HepG2 (cell line): Measurements from ENCODE around the gene CHPF. TPM values are rescaled to one million over a fixed set of nuclear protein-coding genes. Genes with fewer than 3 reads are reported as not detected.

ENCODE experiments used
- FOXJ3 ChIP-seq: sonication (generic); formaldehyde crosslinking; IDR thresholded peaks from 2 replicates; pipeline ENCODE4 v1.4.0; 2020; ENCODE audit warnings: missing genetic modification reagents, mild to moderate bottlenecking, borderline replicate concordance
- HCFC1 ChIP-seq: fragments of 150-350 bp; IDR thresholded peaks from 2 replicates; pipeline ENCODE4 v1.6.1; 2014; ENCODE audit warnings: low read depth, low read length
- JARID2 ChIP-seq: sonication (generic); formaldehyde crosslinking; IDR thresholded peaks from 2 replicates; pipeline ENCODE4 v1.8.1; 2023; ENCODE audit warnings: missing genetic modification reagents, inconsistent platforms; ENCODE audit not compliant: insufficient replicate concordance
- KDM6A ChIP-seq: IDR thresholded peaks from 2 replicates; pipeline ENCODE4 v1.6.1; 2016; ENCODE audit warnings: low read depth
- MAFF ChIP-seq: IDR thresholded peaks from 2 replicates; pipeline ENCODE4 v1.6.1; 2011; ENCODE audit warnings: low read depth, low read length, improper control_type of control experiment
- RARA ChIP-seq: IDR thresholded peaks from 2 replicates; pipeline ENCODE4 v1.6.1; 2016; ENCODE audit warnings: missing genetic modification reagents, missing compliant biosample characterization
- SAP130 ChIP-seq: IDR thresholded peaks from 2 replicates; pipeline ENCODE4 v1.6.1; 2016; ENCODE audit warnings: low read depth
- TCF7 ChIP-seq: sonication (generic); IDR thresholded peaks from 2 replicates; pipeline ENCODE4 v1.6.1; 2016; ENCODE audit warnings: antibody characterized with exemption, low read depth
- ZNF180 ChIP-seq: sonication (generic); formaldehyde crosslinking; IDR thresholded peaks from 2 replicates; pipeline ENCODE4 v1.4.0; 2020; ENCODE audit warnings: low read depth, missing genetic modification reagents, borderline replicate concordance
- ZNF318 ChIP-seq: sonication (generic); formaldehyde crosslinking; IDR thresholded peaks from 2 replicates; pipeline ENCODE4 v1.4.0; 2020; ENCODE audit warnings: mild to moderate bottlenecking, missing genetic modification reagents
- ZNF644 ChIP-seq: IDR thresholded peaks from 2 replicates; pipeline ENCODE4 v1.6.1; 2016; ENCODE audit warnings: low read depth
- ZNF879 ChIP-seq: sonication (generic); formaldehyde crosslinking; IDR thresholded peaks from 2 replicates; pipeline ENCODE4 v1.8.1; 2023; ENCODE audit warnings: missing genetic modification reagents
- ZNF891 ChIP-seq: sonication (generic); formaldehyde crosslinking; IDR thresholded peaks from 2 replicates; pipeline ENCODE4 v1.5.0; 2020; ENCODE audit warnings: mild to moderate bottlenecking, missing genetic modification reagents
- polyA plus RNA-seq, 8 experiments: library from polyadenylated mRNA; depleted of rRNA in 3 of 8; stranded (reverse) in 7 of 8; unstranded in 1 of 8; fragments of >200 nt; fragmentation: Illumina TruSeq in 4 of 8; extraction: Trizol in 4 of 8; gene quantifications; 2 replicates each; pipeline versions ENCODE4 v1.2.1 to v1.2.3, GENCODE V29; 2011 to 2016; ENCODE audit warnings: low read depth in 4 of 8, missing spikeins in 1 of 8, mixed read lengths in 1 of 8; ENCODE audit not compliant: insufficient read depth in 1 of 8
- total RNA-seq, 5 experiments: library from RNA; depleted of rRNA; stranded (reverse); fragments of >200 nt; fragmentation: Illumina TruSeq; extraction: Trizol; gene quantifications; 2 replicates each; pipeline ENCODE4 v1.2.3, GENCODE V29; 2016; ENCODE audit warnings: low read depth in 1 of 5
- TF ChIP-seq, protein P1 (sequence below): sonication (generic); formaldehyde crosslinking; conservative IDR thresholded peaks from 2 replicates; pipeline ENCODE4 v1.8.1; 2023; ENCODE audit warnings: missing genetic modification reagents
- TF ChIP-seq, protein P2 (sequence below): sonication (generic); formaldehyde crosslinking; IDR thresholded peaks from 2 replicates; pipeline ENCODE4 v1.5.0; 2020; ENCODE audit warnings: mild to moderate bottlenecking, missing genetic modification reagents, borderline replicate concordance

CHPF gene
- total and polyA plus RNA-seq, 2 of the 13 experiments (the other 11 are each of a cell fraction or from before 2014, with no cell fraction given) = 79.6 to 111 TPM

DNA sequence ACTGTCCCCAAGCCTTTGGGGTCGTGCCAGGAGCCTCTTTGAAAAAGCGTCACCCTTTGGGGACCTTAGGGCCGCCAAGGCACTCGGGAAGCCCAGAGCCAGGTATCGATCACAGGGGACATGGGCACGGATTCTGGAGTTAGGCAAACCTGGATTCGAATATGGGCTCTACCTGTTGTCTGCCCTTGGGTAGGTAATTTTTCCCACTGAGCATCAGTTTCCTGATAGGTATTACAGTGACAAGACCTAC is 9.5 kb upstream of the CHPF start (continued):
- TF ChIP-seq ZNF318 (CRISPR knock-in tag) (no peak), FOXJ3 (no peak), ZNF180 (no peak), ZNF879 (no peak), RARA (CRISPR knock-in tag) (no peak), ZNF891 (CRISPR knock-in tag) (peak; percentile 8; the same call in 1 of the 2 replicates), KDM6A (no peak), HCFC1 (no peak), MAFF (no peak), SAP130 (CRISPR knock-in tag) (no peak), JARID2 (CRISPR knock-in tag) (no peak), TCF7 (no peak), ZNF644 (CRISPR knock-in tag) (no peak)
- TF ChIP-seq, protein P1, sequence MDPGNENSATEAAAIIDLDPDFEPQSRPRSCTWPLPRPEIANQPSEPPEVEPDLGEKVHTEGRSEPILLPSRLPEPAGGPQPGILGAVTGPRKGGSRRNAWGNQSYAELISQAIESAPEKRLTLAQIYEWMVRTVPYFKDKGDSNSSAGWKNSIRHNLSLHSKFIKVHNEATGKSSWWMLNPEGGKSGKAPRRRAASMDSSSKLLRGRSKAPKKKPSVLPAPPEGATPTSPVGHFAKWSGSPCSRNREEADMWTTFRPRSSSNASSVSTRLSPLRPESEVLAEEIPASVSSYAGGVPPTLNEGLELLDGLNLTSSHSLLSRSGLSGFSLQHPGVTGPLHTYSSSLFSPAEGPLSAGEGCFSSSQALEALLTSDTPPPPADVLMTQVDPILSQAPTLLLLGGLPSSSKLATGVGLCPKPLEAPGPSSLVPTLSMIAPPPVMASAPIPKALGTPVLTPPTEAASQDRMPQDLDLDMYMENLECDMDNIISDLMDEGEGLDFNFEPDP (CRISPR knock-in tag) = no peak
- TF ChIP-seq, protein P2, sequence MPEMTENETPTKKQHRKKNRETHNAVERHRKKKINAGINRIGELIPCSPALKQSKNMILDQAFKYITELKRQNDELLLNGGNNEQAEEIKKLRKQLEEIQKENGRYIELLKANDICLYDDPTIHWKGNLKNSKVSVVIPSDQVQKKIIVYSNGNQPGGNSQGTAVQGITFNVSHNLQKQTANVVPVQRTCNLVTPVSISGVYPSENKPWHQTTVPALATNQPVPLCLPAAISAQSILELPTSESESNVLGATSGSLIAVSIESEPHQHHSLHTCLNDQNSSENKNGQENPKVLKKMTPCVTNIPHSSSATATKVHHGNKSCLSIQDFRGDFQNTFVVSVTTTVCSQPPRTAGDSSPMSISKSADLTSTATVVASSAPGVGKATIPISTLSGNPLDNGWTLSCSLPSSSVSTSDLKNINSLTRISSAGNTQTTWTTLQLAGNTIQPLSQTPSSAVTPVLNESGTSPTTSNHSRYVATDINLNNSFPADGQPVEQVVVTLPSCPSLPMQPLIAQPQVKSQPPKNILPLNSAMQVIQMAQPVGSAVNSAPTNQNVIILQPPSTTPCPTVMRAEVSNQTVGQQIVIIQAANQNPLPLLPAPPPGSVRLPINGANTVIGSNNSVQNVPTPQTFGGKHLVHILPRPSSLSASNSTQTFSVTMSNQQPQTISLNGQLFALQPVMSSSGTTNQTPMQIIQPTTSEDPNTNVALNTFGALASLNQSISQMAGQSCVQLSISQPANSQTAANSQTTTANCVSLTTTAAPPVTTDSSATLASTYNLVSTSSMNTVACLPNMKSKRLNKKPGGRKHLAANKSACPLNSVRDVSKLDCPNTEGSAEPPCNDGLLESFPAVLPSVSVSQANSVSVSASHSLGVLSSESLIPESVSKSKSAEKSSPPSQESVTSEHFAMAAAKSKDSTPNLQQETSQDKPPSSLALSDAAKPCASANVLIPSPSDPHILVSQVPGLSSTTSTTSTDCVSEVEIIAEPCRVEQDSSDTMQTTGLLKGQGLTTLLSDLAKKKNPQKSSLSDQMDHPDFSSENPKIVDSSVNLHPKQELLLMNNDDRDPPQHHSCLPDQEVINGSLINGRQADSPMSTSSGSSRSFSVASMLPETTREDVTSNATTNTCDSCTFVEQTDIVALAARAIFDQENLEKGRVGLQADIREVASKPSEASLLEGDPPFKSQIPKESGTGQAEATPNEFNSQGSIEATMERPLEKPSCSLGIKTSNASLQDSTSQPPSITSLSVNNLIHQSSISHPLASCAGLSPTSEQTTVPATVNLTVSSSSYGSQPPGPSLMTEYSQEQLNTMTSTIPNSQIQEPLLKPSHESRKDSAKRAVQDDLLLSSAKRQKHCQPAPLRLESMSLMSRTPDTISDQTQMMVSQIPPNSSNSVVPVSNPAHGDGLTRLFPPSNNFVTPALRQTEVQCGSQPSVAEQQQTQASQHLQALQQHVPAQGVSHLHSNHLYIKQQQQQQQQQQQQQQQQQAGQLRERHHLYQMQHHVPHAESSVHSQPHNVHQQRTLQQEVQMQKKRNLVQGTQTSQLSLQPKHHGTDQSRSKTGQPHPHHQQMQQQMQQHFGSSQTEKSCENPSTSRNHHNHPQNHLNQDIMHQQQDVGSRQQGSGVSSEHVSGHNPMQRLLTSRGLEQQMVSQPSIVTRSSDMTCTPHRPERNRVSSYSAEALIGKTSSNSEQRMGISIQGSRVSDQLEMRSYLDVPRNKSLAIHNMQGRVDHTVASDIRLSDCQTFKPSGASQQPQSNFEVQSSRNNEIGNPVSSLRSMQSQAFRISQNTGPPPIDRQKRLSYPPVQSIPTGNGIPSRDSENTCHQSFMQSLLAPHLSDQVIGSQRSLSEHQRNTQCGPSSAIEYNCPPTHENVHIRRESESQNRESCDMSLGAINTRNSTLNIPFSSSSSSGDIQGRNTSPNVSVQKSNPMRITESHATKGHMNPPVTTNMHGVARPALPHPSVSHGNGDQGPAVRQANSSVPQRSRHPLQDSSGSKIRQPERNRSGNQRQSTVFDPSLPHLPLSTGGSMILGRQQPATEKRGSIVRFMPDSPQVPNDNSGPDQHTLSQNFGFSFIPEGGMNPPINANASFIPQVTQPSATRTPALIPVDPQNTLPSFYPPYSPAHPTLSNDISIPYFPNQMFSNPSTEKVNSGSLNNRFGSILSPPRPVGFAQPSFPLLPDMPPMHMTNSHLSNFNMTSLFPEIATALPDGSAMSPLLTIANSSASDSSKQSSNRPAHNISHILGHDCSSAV (CRISPR knock-in tag) = no peak
